SU-DHL-6 (cell line): Measurements from ENCODE around the gene STK38.

Source experiments
- CTCF ChIP-seq: fragments of 200-600 bp; sonication (generic); IDR thresholded peaks from one replicate; pipeline ENCODE4 v1.5.1; 2017; ENCODE audit warnings: antibody characterized with exemption, mild to moderate bottlenecking, low read length, moderate library complexity; ENCODE audit not compliant: insufficient read depth, poor library complexity, severe bottlenecking
- EZH2phosphoT487 ChIP-seq: fragments of 200-600 bp; sonication (generic), shearing (Covaris generic); conservative IDR thresholded peaks from 2 replicates; pipeline ENCODE4 v1.6.1; 2018; ENCODE audit warnings: mild to moderate bottlenecking, antibody characterized with exemption, low read length, moderate library complexity, mixed read lengths

DNA sequence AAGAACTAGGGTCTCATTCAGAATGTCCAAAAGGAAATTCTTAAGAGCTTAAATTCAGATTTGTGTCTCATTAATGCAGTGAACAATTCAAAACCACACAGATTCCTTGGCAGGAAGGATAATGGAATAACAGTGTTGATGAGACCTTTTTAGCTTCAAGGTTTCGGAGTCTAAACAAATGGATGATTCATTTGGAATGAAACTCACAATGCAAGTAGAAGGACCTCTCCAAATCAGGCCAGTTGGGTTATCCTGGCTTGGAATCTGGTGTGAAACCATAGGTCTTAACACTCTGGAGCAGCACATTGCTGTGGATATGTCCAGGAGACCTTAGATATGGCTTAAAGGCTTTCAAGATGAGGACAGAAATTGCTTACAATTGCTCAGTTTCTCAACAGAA, 59.6 kb downstream of the STK38 start:
- TF ChIP-seq CTCF (no peak), EZH2phosphoT487 (no peak)
